Type B pancreatic cell (in vitro differentiated cells): ENCODE data around the gene SH3D19. TPM values are rescaled to one million over a fixed set of nuclear protein-coding genes. Genes with fewer than 3 reads are reported as not detected.

Experiments
- DNase-seq: peaks from one replicate; pipeline ENCODE4 v3.0.0; 2021; ENCODE audit warnings: mixed read lengths; ENCODE audit not compliant: unreplicated experiment; ENCODE audit errors: extremely low spot score
- H3K27ac Mint-ChIP-seq: 2 replicates; pipeline ENCODE4 v1.8.0; 2021; ENCODE audit warnings: mild to moderate bottlenecking, mixed read lengths
- H3K27me3 Mint-ChIP-seq: 2 replicates; pipeline ENCODE4 v1.8.0; 2021; ENCODE audit warnings: mixed read lengths
- H3K36me3 Mint-ChIP-seq: 2 replicates; pipeline ENCODE4 v1.8.0; 2021; ENCODE audit warnings: mixed read lengths
- H3K4me1 Mint-ChIP-seq: one replicate; pipeline ENCODE4 v1.8.0; 2021; ENCODE audit warnings: mixed read lengths; ENCODE audit not compliant: unreplicated experiment
- H3K4me3 Mint-ChIP-seq: 2 replicates; pipeline ENCODE4 v1.8.0; 2021; ENCODE audit warnings: mild to moderate bottlenecking, mixed read lengths
- H3K9me3 Mint-ChIP-seq: 2 replicates; pipeline ENCODE4 v1.8.0; 2021; ENCODE audit warnings: mixed read lengths
- CTCF ChIP-seq: fragments of 200-600 bp; sonication (generic); conservative IDR thresholded peaks from 2 replicates; pipeline ENCODE4 v1.5.0; 2021; ENCODE audit warnings: antibody characterized with exemption, mild to moderate bottlenecking
- total RNA-seq: library from RNA; stranded (reverse); gene quantifications from 2 replicates; pipeline ENCODE4 v1.2.1, GENCODE V29; 2021; ENCODE audit warnings: low replicate concordance

Gene SH3D19
- total RNA-seq, 1 donor from 2014 or later: 24.3 TPM

GRCh38 chr4:151173871-151174270 is 151.5 kb downstream of the SH3D19 start:
- no peak overlapping the region for H3K4me3 Mint-ChIP-seq
- H3K27me3 Mint-ChIP-seq: no peaks in the 10 kb centered on the region
- H3K27ac Mint-ChIP-seq: no peak overlapping the region
- peaks cover 27% of the 10 kb centered on the region for H3K36me3 Mint-ChIP-seq
- no peak for TF ChIP-seq CTCF
- peaks cover 18% of the 10 kb centered on the region for H3K4me1 Mint-ChIP-seq
- no peak for DNase-seq
- no peaks in the 10 kb centered on the region for H3K9me3 Mint-ChIP-seq

- no peak for DNase-seq
- Mint-ChIP-seq H3K4me3 (no peak overlapping the region), H3K27me3 (no peaks in the 10 kb centered on the region), H3K9me3 (no peaks in the 10 kb centered on the region), H3K4me1 (peaks cover 25% of the 10 kb centered on the region), H3K36me3 (peaks cover 28% of the 10 kb centered on the region), H3K27ac (no peak overlapping the region)
- TF ChIP-seq CTCF: no peak
Measured at GRCh38 chr4:151169900-151170299, 155.5 kb downstream of the SH3D19 start.

GRCh38 chr4:151169223-151169622 is 156.2 kb downstream of the SH3D19 start:
- H3K4me1 Mint-ChIP-seq: peaks cover 22% of the 10 kb centered on the region
- no peak for TF ChIP-seq CTCF
- H3K9me3 Mint-ChIP-seq: no peaks in the 10 kb centered on the region
- no peak for DNase-seq
- H3K27ac Mint-ChIP-seq: no peak overlapping the region
- H3K36me3 Mint-ChIP-seq: peaks cover 22% of the 10 kb centered on the region
- no peak overlapping the region for H3K4me3 Mint-ChIP-seq
- H3K27me3 Mint-ChIP-seq: no peaks in the 10 kb centered on the region

GRCh38 chr4:151167561-151167960 is 157.8 kb downstream of the SH3D19 start:
- Mint-ChIP-seq H3K27ac (no peak overlapping the region), H3K36me3 (peaks cover 18% of the 10 kb centered on the region), H3K4me3 (no peak overlapping the region), H3K27me3 (no peaks in the 10 kb centered on the region), H3K9me3 (no peaks in the 10 kb centered on the region), H3K4me1 (peaks cover 24% of the 10 kb centered on the region)
- no peak for DNase-seq
- TF ChIP-seq CTCF: no peak

GRCh38 chr4:151166636-151167035 is 158.8 kb downstream of the SH3D19 start:
- no peak for DNase-seq
- Mint-ChIP-seq H3K9me3 (no peaks in the 10 kb centered on the region), H3K27me3 (no peaks in the 10 kb centered on the region), H3K4me1 (peaks cover 23% of the 10 kb centered on the region), H3K27ac (no peak overlapping the region), H3K36me3 (peaks cover 14% of the 10 kb centered on the region), H3K4me3 (no peak overlapping the region)
- no peak for TF ChIP-seq CTCF
